Activated CD4-positive, alpha-beta T cell treated with anti-CD3 and anti-CD28 coated beads for 4 hours (primary cell): Measurements from ENCODE around the gene ANK3.
"Not testable (repeated sequence)": the region's sequence is repeated elsewhere in the genome, so short reads cannot be mapped to it uniquely, and the experiment has no call there.

ENCODE experiments used
- DNase-seq, 2 donors: peaks; one replicate each; pipeline ENCODE4 v3.0.0-alpha.2; 2020

The ANK3 gene

GRCh38 chr10:60073397-60073780, 316.3 kb downstream of the ANK3 start:
- no peak for DNase-seq

- DNase-seq = no peak
Measured at GRCh38 chr10:60069311-60069710, 320.4 kb downstream of the ANK3 start.

DNA sequence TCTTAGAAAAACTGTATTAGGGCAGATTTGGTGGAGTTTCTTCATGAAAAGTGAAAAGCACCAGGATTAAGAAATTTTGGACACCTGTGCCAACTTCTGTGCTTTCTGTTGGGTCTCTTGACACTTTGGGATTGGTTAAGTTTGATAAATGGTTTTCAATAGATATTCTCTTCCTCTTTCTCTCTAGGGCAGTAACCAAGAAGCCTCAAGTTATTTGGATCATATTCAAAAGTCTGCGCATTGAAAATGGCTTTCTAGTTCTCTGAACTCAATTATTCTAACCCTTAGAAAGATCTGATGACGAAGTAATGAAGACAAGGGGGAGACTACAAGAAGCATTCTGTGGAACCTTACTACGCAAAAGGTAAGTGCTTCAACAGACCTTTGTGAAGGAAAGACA, 339.3 kb downstream of the ANK3 start:
- DNase-seq = no peak

DNA sequence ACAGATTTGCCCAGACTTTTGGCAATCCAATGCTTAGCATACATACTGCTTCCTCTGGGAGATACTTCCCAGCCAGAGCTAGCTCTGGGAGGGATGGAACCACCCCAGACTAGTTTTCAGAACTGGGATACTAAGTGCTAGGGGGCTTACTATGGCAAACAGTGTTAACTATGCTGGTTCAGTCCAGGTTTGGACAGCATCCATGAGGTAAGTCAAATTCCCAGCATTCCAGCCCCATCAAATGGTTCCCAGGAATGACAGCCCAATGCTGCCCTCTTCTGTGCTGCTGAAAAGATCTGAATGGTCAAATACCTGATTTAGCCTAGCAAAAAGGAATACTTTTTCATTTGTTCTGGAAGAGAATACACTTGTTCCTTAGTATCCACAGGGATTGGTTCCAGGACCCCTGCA, 341.6 kb downstream of the ANK3 start:
- DNase-seq = no peak

DNA sequence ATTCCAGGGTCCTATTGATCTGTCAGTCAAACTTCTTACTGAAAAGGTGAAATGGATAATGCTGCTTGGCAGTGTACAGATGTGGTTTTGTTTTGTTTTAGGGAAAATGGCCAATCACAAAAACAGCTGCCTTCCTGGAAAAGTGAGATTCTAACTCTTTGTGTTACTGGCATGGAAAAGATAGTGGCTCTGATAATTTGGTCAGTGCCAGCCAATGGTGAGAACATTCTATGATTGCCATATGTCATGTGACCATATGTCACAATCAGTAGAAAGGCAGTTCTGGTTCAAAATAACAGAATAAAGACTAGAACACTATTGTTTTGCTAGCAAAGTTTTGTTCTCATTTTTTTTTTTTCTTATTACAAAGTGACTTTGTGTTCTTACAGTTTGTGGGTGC, 344.1 kb downstream of the ANK3 start:
- no peak for DNase-seq

- DNase-seq = no peak
Measured at GRCh38 chr10:60044971-60045370, 344.7 kb downstream of the ANK3 start.

DNA sequence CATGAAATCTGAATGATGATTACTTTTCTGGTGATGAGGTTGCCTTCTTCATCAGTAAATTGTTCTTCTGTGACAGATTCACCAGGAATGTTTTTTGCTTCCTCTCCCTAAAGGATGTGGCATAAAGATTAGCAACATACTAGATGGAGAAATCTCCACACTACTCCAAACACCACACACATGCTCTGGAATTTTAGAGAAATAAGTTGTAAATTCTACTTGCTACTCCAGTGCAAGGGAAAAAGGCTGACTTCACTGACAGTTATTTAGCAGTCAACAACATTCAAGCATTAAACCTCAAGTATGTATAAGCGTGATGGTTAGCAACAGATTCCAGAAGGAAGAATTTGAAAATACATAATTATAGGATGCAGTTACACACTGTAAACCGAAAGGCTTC, 345.4 kb downstream of the ANK3 start:
- no peak for DNase-seq

GRCh38 chr10:60043561-60044241, 346.0 kb downstream of the ANK3 start:
- no peak for DNase-seq

- no peak for DNase-seq
Measured at GRCh38 chr10:60042914-60043313, 346.8 kb downstream of the ANK3 start.

DNA sequence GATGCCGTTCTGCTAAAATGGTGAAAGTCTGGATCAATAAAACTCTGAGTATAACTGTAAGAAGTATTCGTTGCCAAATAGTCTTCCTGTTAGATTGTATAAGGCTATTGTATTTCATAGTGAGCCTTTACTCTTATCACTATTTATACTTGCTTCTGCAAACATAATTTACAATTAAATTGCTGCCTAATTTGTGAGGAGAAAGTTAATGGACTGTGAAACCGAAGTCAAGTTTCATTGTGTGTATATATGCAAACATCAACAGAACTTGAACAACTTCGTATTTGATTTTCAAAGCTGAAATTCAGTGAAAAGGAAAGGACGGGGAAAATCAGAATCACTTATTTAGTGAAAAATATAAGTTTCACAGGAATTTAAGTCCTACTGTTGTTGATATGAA, 347.4 kb downstream of the ANK3 start:
- DNase-seq = no peak

- no peak for DNase-seq
Measured at GRCh38 chr10:60041489-60042133, 348.1 kb downstream of the ANK3 start.

- DNase-seq = no peak
Measured at GRCh38 chr10:60040014-60040662, 349.5 kb downstream of the ANK3 start.

DNA sequence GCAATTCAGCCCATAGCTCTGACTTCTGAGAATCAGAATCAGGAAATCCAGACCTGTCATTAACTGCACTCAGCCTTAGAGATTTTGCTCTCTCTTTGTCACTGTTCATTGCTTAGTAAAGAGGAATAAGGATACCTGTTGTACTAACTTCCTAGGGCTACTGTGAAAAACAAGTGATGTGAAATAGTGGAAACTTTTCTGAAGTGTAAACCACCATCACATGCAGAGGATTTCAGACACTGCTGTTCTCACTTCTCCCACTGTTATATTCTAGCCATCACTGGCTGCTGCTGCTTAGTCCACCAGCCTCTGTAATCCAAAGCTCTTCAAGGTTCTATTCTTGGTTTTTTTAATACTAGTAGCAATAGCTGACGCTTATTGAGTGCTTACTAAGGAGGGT, 353.7 kb downstream of the ANK3 start:
- no peak for DNase-seq

GRCh38 chr10:60035375-60035774, 354.3 kb downstream of the ANK3 start:
- not testable (repeated sequence) for DNase-seq

- DNase-seq = peak in 1 of 2 donors; percentile 29
Measured at GRCh38 chr10:60032723-60033122, 357.0 kb downstream of the ANK3 start.

DNA sequence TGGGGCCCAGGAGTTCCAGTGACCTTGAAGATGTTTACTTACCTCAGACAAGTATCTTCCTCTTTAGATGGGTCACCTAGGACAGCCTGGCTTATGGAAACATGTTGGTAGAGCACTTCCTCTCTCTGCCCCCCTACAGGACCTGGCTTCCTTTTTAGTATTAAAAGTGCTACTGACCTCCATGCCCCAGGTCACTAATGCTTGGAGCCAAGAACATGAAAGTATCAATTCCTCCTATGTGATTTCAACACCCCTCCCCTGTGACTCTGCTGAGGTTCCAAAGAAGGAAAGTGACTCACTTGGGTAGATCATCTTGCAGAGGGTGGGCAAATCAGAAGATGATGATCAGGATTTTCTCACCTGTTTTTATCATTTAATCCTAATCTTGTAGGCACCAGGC, 358.0 kb downstream of the ANK3 start:
- DNase-seq = no peak

GRCh38 chr10:60031183-60031582, 358.5 kb downstream of the ANK3 start:
- DNase-seq = no peak

GRCh38 chr10:60029475-60029874, 360.2 kb downstream of the ANK3 start:
- DNase-seq = no peak

- DNase-seq = no peak
Measured at GRCh38 chr10:60028081-60028480, 361.6 kb downstream of the ANK3 start.

DNA sequence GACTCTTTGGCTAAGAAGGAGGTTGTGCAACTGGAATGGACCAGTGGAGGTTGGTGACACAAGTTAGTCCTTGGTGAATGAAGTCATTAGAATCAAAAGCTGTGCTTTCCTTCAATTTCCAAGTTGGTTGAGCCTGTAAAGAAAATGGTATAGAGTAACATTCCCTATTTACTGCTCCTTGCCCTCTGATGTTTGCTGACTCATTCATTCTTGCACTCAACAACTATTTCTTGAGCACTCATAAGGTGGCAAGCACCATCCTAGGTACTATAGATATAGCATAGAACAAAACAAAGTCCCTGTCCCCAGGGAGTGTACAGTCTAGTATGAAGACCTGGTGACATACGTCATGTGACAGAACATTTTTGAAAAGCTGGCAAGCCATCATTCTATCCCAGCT, 364.4 kb downstream of the ANK3 start:
- DNase-seq = no peak

GRCh38 chr10:60024506-60024905, 365.2 kb downstream of the ANK3 start:
- DNase-seq = no peak

DNA sequence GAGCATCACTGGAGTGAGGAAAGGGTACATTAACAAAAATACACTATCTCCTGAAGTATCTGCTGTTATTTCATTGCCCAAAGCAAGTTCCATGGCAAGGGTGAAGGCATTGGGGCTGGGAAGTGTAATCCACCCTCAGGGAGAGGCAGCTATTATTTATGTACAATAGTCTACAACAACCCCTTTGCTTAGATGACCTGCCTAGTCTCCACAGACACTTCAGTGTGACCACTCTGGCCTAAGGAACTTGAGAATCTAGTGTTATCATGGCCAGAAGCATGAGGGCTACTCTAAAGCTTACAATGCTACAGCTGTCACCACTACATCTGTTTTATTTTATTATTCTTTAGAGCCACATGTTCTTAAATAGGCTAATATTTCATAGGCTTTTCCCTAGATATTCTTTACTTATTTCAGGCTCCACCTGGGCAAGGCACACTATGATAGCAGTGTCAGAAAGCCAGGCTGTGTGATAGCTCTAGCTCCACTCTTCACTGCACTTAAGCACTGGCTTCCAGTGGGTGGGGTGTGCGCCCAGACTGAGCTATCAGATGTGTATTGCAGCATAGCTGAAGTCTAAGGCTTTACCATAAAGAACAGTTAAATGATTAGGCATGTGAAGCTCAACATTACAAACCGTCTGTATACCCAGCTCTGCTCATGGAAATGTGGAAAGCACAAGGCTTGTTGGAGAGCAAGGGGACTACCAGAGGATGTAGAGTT, 366.4 kb downstream of the ANK3 start:
- no peak for DNase-seq

GRCh38 chr10:60021361-60021760, 368.3 kb downstream of the ANK3 start:
- DNase-seq = no peak

DNA sequence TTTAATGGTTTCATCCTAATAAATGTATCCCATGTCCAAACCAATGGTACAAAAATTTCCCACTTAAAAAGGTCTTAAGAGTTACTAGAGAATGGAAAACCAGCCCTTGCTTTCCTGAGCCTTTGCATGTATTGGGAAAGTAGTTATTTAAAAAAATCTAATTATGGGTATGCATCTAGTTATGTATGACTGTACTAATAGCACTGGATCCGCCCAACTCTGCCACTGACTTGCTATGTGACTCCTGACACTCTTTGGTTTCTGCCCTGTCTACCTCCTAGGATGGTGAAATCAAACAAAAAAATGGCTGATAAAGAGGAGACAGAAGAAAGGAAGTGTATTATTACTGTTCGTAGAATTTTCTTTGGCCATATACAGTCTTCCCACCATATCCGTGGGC, 372.9 kb downstream of the ANK3 start:
- no peak for DNase-seq
